HG03095 (cell line): ENCODE results near the gene CD2.

ENCODE experiments used
- ATAC-seq: cut with Tn5 transposase; IDR thresholded peaks from one replicate; pipeline ENCODE4 v1.9.1; 2021; ENCODE audit warnings: moderate library complexity; ENCODE audit not compliant: unreplicated experiment

CD2 gene, protein sequence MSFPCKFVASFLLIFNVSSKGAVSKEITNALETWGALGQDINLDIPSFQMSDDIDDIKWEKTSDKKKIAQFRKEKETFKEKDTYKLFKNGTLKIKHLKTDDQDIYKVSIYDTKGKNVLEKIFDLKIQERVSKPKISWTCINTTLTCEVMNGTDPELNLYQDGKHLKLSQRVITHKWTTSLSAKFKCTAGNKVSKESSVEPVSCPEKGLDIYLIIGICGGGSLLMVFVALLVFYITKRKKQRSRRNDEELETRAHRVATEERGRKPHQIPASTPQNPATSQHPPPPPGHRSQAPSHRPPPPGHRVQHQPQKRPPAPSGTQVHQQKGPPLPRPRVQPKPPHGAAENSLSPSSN

DNA sequence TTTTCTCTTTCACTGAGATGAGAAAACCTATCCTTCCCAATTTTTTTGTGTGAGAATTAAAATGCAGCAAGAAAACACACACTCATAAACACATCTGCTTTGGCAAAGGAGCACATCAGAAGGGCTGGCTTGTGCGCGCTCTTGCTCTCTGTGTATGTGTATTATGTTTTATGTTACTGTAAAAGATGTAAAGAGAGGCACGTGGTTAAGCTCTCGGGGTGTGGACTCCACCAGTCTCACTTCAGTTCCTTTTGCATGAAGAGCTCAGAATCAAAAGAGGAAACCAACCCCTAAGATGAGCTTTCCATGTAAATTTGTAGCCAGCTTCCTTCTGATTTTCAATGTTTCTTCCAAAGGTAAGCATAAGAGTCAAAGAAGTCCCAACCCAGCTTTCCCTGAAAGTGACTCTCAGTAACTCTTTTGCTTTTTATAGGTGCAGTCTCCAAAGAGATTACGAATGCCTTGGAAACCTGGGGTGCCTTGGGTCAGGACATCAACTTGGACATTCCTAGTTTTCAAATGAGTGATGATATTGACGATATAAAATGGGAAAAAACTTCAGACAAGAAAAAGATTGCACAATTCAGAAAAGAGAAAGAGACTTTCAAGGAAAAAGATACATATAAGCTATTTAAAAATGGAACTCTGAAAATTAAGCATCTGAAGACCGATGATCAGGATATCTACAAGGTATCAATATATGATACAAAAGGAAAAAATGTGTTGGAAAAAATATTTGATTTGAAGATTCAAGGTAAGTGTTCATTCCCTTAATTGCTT lies at the start of gene CD2:
TSS of gene CD2 (plus strand) at position 233 of the 780 bp plus-strand sequence. CDS start at position 296, 63 bp downstream.
- ATAC-seq = no peak

DNA sequence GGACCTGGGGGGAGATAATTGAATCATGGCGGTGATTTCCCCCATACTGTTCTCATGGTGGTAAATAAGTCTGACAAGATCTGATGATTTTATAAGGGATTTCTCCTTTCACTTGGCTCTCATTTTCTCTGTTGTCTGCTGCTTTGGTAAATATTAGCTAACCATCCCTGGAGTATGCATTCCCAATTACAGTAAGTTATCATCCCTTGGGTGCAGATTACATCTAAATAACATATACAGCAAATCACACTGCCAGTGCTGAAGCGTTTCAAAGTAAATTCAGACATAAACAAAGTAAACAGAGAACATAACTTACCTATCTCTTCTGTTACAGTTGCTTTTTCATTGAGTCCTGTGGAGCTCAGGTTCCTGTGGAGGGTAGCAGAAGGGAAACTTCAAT lies 48.1 kb upstream of the CD2 start:
- no peak for ATAC-seq

DNA sequence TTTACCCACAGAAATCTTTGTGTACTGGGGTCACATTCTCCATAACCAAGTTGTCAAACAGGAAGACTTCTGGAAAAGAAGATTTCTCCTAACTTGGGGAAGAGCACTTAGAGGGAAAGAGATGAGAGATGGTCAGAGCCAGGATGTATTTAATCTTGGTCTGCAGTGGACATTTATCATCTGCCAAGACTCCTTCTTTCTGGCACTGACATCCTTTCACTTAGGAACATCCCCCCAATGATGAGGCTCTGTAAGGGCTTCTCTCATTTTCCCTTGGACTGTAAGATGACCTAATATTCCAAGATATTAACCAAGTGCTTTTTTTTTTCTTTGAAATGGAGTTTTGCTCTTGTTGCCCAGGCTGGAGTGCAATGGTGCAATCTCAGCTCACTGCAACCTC lies 47.4 kb upstream of the CD2 start:
- no peak for ATAC-seq

DNA sequence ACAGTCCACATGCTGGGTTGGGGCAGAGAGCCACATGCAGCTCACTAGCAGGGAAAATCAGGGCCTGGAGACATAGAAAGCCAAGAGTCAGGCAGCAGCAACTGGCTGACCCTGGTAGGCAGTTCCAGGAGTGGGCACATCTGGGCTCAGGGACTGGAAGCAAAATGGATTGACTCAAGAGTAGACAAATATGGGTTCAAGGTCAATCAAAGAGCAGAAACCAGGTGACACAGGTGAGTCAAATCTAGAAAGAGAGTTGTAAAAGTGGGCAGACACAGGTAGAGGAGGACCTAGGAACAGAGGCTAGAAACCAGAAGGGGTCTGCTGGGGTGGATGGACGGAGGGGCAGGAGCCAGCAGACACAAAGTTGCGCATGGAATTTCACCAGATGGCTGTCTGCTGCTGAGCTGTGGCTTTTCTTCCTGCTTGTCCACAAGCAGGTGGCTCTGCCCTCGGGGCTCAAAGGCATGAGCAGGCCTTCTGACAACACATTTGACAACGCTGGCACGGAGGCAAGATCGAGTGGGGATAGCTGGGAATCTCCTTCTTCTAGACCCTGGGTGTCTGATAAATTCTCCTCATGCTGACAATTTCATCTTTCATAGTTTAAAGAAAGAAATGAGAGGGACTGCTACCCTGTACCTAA lies 45.9 kb upstream of the CD2 start:
- no peak for ATAC-seq

DNA sequence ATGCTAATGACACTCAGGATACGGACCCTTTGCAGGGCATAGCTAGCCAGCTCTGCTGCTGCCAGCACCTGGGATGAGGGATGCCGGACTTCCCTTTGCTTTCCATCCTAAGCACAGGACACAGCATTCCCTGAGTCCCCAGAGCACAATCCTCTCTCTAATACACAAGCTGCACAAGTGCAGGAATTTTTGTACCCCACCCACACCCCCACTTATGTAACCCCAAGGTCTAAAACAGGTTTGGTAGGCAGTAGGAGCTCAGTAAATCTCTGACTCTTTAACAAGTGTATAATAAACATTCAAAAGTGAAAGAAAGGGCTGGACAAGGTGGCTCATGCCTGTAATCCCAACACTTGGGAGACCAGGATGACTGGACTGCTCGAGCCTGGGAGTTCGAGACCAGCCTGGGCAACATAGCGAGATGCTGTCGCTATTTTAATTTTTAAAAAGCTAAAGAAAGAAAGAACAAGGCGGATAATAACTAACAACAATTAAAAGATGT lies 44.5 kb upstream of the CD2 start:
- ATAC-seq = no peak

DNA sequence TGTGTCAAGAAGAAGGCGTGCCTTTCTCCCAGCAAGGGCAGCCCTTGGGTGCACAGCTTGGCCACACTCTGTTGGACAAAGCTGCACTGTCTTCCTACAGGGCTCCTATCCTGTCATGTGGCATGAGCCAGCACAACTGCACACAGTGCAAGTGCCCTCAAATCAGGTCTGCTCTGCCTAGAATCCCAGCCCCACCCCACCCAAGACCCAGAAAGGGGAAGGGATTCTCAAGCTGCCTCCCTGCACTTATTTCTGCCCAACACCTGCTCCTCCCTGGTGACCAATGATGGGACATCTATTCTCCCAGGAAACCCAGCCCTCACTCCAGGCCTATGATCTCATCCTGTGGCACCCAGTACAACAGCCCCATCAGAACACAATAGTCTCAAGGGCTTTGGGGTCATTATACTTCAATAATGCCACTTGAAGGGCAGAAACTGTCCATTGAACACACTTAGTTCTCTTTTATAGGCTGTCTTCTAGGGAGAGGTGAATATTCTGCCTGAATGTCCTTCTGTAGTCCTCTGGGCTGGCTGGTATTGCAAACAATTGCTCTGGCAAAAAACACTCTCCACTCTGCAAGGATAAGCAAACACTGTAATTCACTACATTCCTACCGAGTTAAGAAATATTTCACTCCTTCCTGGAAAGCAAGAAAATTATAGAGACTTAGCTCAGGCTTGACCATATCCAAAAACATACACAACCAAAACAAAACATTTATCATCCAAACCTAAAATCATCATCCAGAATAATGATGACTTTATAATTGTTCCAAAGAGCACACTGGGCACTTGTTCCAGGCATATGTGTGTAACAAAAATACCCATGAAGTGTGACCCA lies 43.6 kb upstream of the CD2 start:
- ATAC-seq = no peak

DNA sequence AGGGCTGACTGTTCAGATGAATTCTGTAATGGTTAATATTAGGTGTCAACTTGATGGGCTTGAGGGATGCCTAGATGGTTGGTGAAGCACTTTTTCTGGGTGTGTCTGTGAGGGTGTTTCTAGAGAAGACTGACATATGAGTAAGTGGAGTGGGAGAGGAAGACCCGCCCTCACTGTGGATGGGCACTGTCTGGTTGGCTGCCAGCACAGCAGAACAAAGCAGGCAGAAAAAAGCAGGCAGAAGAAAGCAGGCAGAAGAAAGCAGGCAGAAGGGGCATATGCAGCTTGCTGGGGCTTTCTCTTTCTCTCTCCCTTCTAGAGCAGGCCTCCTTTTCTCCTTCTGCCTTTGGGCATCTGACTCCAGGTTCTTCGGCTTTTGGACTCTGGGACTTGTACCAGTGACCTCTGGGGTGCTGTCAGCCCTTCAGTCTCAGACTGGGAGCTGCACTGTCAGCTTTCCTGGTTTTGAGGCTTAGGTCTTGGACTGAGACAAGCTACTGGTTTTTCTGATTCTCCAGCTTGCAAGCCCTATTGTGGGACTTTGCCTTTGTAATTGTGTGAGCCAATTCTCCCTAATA lies 42.9 kb upstream of the CD2 start:
- no peak for ATAC-seq

DNA sequence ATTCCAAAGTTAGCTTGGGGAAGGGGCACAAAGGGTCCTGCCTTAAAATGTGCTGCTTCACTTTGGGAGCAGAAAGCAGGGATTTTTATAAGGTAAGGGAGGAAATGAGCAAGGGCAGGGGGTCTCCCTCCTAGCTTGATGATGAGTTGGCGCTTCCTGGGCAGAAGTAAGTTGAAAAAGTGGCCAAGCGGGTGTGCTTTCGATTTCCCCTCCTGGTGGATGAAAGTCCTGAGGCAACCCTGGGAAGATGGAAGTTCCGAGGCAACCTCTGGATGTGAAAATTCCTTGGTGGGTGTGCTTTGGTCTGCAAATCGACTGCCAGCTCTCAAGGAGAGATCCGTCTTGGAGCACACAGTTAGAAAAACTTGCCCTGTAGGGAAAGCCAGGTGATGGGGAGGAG lies 41.7 kb upstream of the CD2 start:
- no peak for ATAC-seq

DNA sequence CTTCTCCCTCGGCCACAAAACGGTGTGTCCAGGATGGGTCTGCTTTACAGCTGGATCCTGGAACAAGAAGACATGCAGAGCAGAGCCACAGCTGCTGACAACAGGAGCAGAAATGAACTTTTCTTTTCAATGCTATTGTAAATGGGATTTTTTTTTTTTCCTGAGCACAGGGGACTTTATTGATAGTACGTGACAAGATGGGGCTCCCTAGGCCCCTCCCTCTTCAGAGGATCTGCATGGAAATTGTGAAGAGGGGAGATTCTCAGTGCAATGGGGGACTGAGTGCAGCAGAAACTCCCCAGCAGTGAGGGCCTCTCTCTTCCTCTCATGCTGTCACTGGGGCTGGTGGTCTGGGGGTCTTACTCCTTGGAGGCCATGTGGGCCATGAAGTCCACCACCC lies 40.8 kb upstream of the CD2 start:
- ATAC-seq = no peak

DNA sequence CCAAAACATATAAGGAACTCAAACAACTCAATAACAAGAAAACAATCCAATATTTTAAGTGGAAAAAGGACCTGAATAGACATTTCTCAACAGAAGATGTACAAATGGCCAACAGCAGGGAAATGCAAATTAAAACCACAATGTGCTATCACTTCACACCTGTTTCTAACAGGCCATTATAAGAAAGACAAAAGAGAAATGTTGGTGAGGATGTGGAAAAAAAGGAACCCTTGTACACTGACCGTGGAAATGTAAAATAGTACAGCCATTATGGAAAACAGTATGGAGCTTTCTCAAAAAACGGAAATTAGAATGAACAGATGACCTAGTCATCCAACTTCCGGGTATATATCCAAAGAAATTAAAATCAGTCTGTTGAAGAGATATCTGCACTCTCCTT lies 37.8 kb upstream of the CD2 start:
- no peak for ATAC-seq

DNA sequence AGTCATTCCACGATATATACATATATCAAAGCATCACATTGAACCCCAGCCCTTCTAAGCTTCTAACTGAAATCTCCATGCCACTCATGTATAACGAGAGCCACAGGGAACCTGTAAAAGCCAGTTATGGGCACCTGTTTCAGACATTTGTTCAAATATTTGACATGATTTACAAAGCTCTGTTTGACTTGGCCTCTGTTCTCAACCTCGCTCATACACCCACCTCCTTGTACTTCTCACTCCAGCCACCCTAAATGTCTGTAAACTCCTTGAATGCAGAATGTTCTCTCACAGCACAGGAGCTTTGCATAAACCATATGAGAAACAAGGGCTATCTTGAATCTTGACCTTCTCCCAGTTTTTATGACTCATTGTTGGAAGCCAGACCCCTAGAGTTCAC lies 36.9 kb upstream of the CD2 start:
- ATAC-seq = no peak

DNA sequence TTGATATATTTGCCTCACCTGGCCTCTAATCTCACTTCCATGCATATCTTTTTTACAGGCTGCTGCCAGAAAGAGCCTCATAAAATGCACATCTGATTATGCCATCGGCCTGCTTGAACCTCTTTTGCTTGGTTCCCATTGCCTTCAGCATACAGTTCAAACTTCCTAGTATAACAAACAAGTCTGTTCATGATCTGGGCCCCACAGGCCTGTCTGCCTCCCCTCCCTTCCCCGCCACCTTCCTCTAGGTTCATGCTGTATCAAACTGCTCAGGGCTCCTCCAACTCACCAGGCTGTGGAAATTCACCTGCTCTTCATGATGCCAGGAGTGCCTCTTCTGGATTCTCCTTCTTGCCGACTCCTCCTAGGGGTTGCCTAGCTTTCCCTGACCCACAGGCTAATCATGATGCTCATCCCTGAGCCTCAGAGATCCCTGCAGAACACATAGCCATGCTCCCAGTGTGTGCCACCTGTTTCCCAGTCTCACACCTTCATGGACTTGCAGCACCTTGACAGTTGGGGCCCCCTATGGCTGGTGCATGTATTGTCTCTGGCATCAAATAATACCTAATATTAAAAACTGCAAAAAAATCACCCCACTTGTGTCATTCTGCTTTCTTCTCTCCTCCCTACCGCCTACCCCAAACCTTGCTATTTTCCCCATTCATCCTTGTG lies 33.7 kb upstream of the CD2 start:
- ATAC-seq = no peak

DNA sequence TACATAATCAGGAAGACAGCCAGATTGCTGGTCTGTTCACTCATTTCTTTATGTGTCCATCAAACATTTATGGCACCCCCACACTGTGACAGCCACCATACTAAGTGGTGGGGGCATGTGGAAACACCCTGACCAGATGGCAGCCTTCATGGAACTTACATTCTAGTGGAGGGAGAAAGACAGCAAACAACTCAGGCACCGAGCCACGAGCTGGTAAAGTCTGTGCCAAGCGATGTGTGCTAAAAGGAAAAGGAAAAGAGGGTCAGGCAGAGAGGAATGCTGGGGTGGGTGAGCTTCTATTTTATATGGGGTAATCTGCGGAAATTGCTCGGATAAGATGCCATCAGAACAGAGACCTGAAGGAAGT lies 33.2 kb upstream of the CD2 start:
- no peak for ATAC-seq

DNA sequence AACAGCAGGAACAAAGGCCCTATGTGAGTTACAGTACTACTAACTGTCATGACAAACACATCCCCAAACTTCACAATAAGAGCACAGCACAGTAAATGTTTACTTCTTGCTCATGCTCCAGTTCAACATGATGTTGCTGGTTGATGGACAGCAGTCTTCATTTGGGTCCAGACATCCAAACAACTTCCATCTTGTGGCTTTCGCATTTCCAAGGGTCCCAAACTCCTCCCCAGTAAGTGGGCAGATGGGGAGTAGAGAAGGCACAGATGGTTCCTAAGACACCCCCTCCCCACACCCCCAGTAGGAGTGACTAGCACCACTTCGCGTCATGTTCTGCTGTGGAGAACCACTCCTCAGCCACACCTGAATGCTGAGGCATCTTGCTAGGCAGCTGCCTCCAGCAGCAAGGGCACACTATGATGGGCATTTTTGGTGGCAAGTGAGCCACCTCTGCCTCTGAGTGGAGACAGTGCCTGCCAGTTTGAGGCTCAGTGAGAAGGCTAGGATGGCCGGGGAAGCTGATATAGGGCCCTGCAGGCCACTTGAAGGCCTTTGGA lies 32.7 kb upstream of the CD2 start:
- no peak for ATAC-seq

DNA sequence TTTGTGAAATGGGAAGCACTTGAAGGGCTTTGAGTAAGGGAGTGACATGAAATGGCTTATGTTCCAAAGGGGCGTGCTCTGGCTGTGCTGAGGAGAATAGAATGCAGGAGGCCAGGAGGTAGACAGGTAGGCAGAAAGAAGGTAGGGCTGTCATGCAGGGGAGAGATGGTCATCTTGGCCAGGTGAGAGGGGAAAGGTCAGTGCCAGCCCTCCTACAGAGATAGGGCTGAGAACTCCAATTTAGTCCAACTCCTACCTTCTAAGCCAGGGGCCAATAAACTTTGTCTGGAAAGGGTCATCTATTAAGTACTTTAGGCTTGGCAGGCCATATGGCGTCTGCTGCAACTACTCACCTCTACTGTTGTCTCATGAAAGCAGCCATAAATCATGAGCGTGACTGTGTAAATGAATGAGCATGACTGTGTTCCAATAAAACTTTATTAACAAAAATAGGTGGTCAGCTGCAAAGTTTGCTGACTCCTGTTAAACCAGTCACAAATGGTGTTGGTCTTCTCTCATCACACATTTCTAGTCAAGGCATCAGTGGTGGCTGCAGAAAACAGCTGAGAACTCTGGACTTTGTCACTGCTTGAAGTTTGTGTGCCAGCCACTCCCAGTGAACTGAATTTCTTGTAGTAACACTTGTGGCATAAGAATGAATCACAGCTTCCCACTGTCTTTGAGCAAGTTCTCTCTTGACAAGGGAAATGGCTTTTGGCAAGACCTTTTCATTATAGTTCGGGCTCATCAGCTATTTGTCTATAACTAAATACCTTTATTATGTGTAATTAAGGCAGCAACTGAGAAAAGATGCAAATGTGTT lies 32.0 kb upstream of the CD2 start:
- ATAC-seq = no peak

DNA sequence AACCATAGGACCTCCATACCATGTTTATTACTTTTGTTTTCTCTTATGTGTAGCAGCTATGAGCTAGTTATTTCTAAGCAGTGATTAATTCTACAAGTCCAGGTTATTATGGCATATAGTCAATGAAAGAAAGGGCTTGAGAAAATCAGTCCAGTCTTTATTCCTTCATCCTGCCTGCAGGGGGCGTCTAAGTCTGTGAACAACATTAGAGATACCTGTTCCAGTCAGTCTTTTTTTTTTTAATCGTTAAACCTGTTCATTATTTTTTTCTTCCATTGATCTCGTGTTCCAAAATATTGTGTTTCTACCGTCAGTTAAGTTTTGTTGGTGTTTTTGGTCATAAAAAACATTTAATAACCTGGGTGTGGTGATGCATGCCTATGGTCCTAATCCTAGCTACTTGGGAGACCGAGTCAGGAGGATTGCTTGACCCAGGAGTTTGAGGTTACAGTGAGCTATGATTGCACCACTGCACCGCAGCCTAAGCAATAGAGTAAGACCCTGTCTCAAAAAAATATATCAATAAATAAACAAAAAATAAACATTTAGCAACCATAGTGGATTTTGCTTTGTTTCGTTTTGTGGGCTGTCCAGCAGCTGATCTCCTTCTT lies 29.4 kb upstream of the CD2 start:
- ATAC-seq = no peak

DNA sequence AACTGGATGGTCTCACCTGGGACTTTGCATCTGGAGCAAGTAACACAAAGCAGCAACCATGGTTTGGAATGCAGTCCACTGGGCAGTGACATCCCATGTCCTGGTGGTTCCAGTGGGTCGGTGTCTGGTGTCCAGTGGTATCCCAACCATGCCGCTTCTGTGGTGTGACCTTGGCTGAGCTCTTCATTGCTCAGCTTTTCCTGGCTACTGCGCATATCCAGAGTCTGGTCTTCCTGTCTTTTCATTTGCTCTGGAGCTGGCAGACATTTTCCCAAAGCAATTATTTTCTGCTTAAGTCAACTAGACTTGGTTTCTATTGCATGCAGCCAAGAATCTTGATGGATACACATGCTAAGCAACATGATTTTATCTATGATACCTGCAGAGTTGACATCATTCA lies 28.4 kb upstream of the CD2 start:
- no peak for ATAC-seq
